ENCODE measurements around the gene ARL6IP1.
A peak's percentile ranks its signal among the peaks of the same experiment; 100 is the strongest.
"Not testable (repeated sequence)": the region's sequence is repeated elsewhere in the genome, so short reads cannot be mapped to it uniquely, and the experiment has no call there.

Gene ARL6IP1

GRCh38 chr16:18797746-18798145 is 3.6 kb downstream of the ARL6IP1 start:
- DNase-seq, result no peak

GRCh38 chr16:18796377-18796776 is 5.0 kb downstream of the ARL6IP1 start:
- no peak for DNase-seq

GRCh38 chr16:18792836-18793433 is 8.4 kb downstream of the ARL6IP1 start:
- no peak for DNase-seq

- peak; percentile 97 for DNase-seq
Observed at GRCh38 chr16:18789850-18790706, 11.3 kb downstream of the ARL6IP1 start, which contains the start of gene RPS15A. RPS15A (minus strand) TSS chr16:18790334; CDS start chr16:18789113, 1,221 bp downstream.

- DNase-seq, result no peak
Observed at GRCh38 chr16:18789515-18789849, 11.9 kb downstream of the ARL6IP1 start.

GRCh38 chr16:18788828-18789514 is 12.4 kb downstream of the ARL6IP1 start:
- DNase-seq, result no peak

GRCh38 chr16:18784917-18785623 is 16.3 kb downstream of the ARL6IP1 start:
- no peak for DNase-seq

- DNase-seq, result no peak
Observed at GRCh38 chr16:18783430-18784341, 17.7 kb downstream of the ARL6IP1 start.

- no peak for DNase-seq
Observed at GRCh38 chr16:18782697-18783429, 18.5 kb downstream of the ARL6IP1 start.

GRCh38 chr16:18781232-18781631 is 20.1 kb downstream of the ARL6IP1 start:
- not testable (repeated sequence) for DNase-seq

- DNase-seq, result not testable (repeated sequence)
Observed at GRCh38 chr16:18780460-18781026, 20.8 kb downstream of the ARL6IP1 start.

GRCh38 chr16:18777664-18778063 is 23.7 kb downstream of the ARL6IP1 start:
- DNase-seq, result not testable (repeated sequence)

- not testable (repeated sequence) for DNase-seq
Observed at GRCh38 chr16:18776334-18776733, 25.0 kb downstream of the ARL6IP1 start.

GRCh38 chr16:18774651-18775050 is 26.7 kb downstream of the ARL6IP1 start:
- not testable (repeated sequence) for DNase-seq

GRCh38 chr16:18772171-18772570 is 29.2 kb downstream of the ARL6IP1 start:
- not testable (repeated sequence) for DNase-seq

- not testable (repeated sequence) for DNase-seq
Observed at GRCh38 chr16:18770336-18770962, 30.9 kb downstream of the ARL6IP1 start.

GRCh38 chr16:18767217-18767616 is 34.1 kb downstream of the ARL6IP1 start:
- DNase-seq, result not testable (repeated sequence)

GRCh38 chr16:18762713-18763112 is 38.6 kb downstream of the ARL6IP1 start:
- DNase-seq, result not testable (repeated sequence)

- not testable (repeated sequence) for DNase-seq
Observed at GRCh38 chr16:18759598-18760520, 41.5 kb downstream of the ARL6IP1 start.

Measured in NCI-H774 (cell line).